GM12801 (cell line): ENCODE measurements around the gene USP35.

ENCODE experiments used
- CTCF ChIP-seq: IDR thresholded peaks from one replicate; pipeline ENCODE4 v1.5.1; 2011; ENCODE audit warnings: control low read depth; ENCODE audit not compliant: insufficient read length; ENCODE audit errors: extremely low read depth

The USP35 gene

DNA sequence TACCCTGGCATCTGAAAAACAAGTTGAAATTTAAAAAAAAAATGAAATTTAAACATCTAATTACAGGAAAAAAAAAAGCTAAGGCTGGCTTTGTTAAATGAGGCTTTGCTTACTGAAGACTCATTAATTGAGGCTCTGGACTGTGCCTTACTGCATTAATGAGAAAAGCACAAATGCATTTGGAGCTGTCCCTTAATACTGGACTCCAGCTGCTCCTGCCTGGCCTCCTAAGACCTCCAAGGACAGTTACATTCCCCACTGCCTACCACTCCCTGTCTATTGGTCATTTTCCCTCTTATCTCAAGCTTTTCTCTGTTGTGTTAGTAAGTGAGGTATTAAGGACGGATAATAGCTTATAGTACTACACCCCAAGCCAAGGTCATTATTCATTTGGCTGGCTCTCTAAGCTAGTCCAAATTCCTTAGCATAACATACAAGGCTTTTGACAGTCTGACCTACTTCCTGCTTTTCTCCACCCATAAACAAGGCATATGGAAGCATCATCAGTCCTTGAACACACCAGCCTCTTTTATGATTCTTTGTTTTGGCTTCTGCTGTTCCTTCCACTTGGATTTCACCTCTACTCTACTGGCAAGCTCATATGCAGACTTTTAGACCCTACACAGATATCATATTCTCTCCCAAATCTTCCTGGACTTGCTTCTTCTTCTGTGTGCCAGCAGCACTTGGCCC is 62.5 kb downstream of the USP35 start:
- no peak for TF ChIP-seq CTCF

GRCh38 chr11:78253797-78254196 is 65.1 kb downstream of the USP35 start:
- no peak for TF ChIP-seq CTCF

- TF ChIP-seq CTCF, result no peak
Observed at GRCh38 chr11:78254268-78254667, 65.5 kb downstream of the USP35 start.

GRCh38 chr11:78255919-78256318 is 67.2 kb downstream of the USP35 start:
- TF ChIP-seq CTCF, result no peak

DNA sequence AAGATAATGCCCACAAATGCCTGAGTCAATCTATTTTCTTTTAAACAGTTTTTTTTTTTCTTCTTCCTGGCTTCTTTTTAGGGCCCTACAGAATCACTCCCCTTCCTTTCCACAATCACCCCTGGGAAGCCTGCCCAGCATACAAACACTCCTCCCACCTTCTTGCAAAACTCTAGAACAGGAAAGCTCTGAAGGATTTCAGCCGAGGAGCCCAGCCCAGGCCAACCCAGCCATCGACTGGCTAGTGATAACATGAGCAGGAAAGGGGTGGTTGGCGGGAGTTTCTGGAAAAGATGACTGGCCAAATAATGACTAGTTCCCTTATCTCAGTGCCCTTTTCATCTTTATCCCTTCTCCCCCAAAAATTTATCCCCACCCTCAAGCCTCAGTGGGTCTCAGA is 68.2 kb downstream of the USP35 start:
- TF ChIP-seq CTCF, result no peak

DNA sequence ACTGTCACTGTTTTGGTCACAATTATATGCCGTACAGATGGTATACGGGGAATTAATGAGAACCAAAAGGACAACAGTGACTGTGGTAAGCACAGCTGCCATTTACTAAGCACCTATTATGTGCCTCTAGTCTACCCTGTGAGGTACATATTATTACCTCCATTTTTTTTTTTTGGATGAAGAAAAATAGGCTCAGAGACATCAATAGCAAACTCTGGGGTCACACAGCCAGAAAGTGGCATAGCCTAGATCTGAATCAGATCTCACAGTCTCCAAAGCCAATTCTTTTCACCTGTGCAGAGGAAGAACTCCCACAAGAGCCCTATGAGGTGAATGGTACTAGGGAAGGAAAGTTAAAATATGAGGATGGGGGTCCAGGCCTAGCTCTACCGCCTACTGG is 68.9 kb downstream of the USP35 start:
- no peak for TF ChIP-seq CTCF

- no peak for TF ChIP-seq CTCF
Observed at GRCh38 chr11:78259777-78260487, 71.2 kb downstream of the USP35 start.
